Stimulated activated CD8-positive, alpha-beta memory T cell treated with anti-CD3 and anti-CD28 coated beads, Interleukin-4, amount 100 ng/mL, for 24 hours (primary cell): Measurements from ENCODE around the gene GNAS-AS1.

Experiments
- DNase-seq: peaks from one replicate; pipeline ENCODE4 v3.0.0-alpha.2; 2020; ENCODE audit warnings: low read depth

The GNAS-AS1 gene

DNA sequence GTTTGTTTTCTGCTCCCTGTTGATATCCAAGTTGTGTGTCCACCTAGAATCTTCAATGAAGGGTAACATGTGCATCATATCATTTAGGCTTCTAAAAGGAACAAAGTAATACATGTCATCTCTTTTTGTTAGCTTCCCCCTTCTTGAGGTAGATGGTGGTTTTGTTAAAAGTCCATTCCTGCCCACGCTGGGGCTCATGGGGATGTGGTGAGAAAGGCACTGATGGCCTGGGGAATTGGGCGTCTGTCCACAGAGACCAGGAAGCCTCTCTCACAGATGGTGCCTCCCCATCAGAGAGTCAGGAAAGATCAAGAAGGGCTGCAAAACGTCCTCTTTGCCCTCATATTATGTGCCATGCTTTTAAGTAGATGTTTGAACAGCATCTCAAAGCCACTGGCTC lies 34.3 kb upstream of the GNAS-AS1 start:
- DNase-seq, result no peak

DNA sequence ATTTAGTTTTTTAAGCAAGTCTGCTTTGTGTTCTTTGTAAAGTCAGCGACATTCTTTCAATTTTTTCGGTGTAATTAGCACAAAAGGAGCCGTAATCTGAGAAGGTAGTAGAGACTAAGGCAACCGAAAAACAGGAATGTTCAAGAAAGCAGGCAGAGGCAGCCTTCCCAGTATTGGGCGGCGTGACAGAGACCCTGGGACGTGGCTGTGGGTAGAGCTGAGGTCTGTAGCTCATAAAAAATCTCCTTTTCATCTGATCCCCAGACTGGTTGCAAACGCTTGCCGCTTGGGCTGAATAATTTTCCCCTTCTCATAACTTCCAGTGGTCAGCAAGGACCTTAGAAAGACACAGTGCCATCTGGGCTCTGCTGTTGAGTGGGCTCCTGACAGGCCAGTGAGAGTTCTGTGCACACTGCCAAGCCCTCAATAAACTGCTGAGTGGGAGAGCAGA lies 32.6 kb upstream of the GNAS-AS1 start:
- no peak for DNase-seq

DNA sequence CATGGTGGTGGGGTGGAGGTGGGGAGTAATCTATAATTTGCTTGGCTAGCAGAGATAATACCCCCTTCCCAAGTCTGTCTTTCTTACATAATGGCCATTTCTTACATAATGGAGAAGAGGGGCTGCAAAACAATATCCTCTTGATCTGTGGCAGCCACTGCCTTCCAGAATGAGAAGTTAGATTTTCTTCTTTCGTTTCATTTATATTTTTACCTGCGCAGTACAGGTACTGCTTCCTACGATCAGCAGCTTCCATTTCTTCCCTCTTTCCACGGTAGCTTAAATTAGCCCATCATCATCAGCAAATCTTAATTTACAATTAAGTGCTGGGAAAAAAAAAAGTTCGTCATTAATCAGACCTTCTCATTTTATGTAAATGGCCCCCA lies 32.0 kb upstream of the GNAS-AS1 start:
- DNase-seq, result no peak

DNA sequence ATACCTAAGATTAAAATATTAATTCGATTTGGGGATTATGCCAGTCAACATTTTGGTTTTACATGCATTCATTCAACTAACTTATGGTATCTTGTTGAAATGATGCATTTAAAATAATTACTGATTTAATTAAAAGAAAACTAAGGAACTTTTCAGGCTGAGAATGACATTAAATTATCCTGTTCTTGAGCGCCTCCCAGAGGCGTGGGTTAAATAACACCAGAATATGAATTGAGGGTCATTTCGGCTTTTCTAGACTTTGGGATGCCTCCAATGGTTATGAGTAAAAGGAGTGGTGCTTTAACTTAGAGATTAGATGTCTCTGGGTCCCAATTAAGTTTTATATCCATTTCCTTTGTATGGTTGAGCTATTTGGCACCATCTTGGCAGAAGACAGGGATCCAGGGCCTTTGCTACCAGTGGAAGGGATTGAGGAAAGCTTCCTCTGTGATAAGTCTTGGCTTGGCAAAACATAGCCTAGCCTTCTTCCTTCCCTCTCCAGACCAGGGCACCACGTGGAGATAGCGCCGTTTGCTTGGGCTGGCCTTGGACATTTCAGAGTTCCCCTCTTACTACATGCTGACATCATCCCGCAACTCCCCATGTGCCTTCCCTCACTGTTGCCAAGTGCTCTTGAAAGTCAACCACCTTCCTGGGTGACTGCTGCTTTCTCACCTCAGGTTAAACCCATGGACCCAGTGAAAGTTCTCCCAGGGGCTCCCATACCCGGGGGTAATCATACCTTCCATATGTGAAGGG lies 30.5 kb upstream of the GNAS-AS1 start:
- no peak for DNase-seq

DNA sequence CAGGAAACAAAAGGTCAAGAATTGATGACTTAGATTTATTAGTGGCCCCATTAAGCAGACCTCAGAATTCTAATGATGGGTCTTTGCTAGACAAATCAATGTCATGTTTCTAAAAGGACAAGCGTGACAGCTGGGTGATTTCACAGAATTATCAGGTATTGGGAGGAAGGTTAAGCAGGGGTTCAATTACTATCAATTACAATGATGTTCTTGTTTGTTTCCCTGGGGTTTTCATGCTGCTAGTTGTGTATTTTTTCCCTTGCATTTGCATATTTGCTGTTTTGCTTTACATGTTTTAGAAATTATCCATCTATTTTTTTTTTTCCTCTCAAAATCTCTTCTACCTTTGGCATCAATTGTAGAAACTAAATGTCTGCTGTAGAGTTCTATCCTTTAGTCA lies 29.7 kb upstream of the GNAS-AS1 start:
- DNase-seq, result no peak

DNA sequence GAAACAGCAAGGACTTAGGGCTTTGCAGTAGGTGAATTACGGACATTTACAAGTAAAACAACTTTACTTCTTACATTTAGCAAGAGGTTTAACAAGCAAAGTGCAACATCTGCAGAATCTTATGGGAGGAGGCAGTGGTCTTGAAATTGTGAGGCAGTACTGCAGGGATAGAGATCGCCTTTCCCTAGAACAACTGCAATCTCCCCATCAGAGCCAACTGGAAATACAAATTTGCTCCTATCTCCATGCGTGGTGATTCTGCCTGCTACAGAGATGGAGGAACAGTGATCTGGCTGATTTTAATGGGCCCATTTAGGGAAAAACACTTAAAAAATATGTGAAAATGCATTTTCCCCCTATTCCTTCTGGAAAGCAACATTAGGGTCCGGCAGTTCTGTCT lies 27.7 kb upstream of the GNAS-AS1 start:
- no peak for DNase-seq

DNA sequence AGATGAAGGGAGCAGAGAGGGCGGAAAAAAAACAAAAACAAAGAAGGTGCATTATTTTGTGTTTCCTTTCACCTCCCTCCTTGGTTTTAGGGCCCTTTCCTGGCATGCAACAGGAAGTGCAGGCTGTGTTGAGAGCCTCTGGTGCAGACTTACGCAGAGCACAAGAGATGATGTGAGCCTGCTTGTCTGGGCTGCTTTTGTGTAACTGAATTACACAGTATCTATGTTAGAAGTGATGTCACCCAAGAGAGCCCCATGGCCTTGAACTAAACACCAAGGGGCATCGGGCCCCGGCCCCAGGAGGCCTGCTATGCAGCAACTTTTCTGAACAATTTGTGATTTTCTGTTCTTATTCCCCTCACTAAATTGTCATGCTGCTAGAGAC lies 27.3 kb upstream of the GNAS-AS1 start:
- DNase-seq, result no peak

DNA sequence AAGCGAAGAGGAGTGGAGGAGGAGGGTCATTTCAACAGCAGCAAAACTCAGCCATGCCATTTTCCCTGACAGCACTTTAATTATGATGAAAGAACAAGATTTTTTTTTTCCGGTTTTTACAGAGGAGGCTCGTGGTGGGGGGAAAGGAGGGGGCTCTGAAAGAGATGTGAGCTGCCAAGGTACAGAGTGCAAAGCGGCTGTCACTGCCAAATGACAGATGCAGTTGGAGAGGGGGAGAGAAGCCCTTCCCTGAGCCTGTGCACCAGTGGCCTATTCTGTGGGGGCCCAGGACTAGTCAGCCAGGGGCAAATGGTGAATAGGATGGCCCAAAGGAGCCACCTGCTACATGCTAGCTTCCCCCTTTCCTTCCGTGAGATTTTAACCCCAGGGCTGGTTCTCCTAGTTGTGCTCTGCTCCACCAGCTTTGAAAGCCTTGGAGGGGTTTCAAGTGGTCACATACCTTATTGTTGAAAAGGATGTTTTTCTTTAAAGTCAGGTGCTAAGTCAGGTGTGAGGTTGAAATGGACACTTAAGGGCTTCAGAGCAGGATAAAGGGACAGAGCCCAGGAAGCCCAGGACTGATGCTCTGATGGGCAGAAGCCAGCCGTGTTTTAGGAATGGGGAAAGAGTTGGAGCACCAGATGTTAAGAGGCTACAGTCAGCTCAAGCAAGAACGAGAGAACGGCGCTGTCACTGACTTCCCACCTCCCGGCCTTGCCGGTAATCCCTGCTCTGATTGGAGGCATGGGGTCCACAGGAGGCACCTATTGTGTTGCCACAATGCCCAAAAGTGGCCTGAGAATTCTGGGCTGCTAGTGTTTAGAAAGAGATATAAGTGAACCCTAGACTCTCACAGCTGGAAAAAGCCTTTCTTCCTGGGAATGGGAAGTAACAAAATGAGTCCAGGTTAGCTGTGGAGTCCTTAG lies 26.6 kb upstream of the GNAS-AS1 start:
- no peak for DNase-seq

DNA sequence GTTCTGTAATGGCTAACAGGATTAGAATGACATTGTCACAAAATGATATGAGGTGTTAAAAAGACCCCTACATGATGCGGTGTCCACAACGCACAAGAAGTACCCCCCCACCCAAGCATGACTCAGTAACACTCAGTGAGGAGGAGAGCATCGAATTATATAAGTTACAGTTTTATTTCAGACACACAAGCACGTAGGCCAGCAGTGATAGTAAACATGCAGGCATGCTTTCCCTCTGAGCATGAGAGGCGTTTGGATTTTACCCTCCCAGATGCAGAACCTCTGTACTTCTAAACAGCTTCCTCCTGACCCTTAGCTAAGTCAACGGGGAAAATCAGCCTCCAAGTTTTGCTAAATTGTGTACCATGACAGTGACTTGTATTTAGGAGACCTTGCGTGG lies 25.7 kb upstream of the GNAS-AS1 start:
- no peak for DNase-seq

DNA sequence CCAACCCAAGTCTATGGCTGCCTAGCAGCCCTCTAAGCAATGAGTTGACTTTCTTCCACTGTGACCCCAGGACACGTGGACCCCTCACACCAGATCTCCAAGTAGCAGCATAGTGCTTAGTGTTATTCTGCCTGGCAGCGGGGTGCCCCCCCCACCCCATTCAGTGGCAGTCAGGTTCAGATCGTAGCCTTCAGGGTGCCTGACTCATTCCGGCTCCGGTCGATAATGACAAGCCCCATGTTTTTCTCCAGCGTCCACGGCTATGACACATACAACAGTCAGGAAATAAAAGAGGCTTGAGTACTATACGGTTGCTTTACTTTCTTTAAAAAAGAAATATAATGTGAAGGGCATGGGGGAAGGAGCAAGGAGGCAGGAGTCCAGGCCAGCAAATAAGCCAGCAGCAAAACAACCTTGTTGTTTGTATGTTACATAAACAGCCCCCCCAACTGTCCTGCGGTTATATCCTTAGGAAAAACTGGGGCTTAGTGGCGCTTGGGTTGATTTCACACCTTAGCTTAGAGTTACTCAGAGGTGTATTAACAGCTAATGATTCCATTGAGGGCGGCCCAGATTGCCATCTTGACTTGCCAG lies 24.9 kb upstream of the GNAS-AS1 start:
- no peak for DNase-seq

DNA sequence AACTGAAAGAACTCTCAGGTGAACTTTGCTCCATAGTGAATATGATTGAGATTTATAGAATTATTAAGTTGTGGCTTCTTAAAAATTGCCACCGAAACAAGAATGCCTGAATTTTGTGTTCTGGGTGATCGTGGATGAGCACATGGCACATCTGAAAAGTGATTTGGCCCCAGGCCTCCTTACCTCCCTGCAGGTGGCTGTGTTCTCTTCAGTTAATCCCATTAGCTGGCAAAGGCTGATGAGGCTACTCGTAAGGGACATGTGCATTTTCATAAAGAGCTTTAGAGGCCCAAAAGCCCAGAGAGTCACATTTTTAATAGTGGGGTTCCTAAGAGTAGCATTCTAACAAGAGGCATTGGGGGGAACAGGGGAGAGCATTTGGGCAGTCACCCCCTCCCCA lies 24.4 kb upstream of the GNAS-AS1 start:
- DNase-seq, result no peak

DNA sequence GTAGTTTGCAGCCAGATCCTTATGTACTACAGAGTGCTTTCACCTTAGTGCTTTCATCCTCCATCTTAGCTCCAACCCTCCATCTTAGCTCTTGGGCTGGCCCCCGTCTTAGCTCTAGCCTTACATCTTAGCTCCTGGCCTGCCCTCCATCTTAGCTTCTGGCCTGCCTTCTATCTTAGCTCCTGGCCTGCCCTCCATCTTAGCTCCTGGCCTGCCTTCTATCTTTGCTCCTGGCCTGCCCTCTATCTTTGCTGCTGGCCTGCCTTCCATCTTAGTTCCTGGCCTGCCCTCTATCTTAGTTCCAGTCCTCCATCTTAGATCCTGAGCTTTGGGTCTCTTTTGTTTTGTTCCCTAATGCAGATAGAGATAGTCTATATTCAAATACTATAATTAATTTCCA lies 23.8 kb upstream of the GNAS-AS1 start:
- no peak for DNase-seq

DNA sequence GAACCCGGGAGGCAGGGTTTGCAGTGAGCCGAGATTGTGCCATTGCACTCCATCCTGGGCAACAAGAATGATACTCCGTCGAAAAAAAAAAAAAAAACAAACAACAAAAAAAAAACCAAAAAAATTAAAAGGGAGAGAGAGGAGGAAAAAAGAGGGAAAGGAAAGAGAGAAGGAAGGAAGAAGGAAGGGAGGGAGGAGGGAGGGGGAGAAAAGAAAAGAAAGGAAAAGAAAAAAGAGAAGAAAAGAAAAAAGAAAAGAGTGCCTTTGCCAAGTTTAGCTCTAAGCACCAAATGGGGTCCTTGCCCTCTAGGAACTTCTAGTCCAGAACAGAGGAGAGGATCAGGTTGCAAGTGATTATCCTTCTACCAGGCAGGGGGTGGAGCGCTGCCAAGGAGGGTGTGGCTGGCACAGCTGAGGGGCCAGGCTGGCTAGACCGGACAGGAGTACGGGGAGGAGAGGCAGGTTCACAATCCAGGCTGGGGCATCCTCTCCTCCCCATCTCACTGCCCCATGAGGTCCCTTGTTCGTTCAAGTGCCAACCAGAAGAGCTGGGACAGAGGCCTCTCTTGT lies 20.9 kb upstream of the GNAS-AS1 start:
- no peak for DNase-seq

DNA sequence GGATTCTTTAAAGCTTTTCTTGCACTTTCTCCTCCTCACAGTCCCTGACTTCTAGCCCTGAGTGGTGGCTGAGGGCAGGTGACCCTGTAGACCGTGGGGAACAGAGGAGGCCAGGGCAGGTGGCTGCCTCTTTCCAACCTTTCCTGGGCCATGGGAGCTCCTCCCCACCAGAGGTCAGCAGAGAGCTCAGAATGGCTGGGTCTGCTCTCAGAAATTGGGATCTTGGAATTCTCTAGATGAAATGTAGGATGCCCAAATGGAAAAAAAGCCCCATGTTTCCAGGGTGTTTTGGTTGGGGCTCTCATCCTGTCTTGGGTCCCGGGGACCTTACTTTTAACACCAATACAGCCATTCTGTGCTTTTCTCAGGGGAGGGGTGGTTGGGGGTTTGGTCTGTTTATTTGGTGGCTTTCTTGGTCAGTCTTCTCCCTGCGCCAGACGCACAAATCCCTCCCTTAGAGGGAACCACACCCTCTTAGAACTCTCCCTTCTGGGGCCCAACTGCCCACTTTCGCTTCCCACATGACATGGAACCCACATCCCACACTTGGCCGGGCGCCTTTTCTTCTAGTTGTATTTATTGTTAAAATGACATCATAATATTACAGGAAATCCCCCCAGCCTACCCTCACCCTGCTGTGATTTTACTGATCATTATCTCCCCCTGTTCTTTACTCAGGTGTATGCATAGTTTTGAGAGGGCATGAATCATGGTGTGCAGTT lies 19.8 kb upstream of the GNAS-AS1 start:
- no peak for DNase-seq

DNA sequence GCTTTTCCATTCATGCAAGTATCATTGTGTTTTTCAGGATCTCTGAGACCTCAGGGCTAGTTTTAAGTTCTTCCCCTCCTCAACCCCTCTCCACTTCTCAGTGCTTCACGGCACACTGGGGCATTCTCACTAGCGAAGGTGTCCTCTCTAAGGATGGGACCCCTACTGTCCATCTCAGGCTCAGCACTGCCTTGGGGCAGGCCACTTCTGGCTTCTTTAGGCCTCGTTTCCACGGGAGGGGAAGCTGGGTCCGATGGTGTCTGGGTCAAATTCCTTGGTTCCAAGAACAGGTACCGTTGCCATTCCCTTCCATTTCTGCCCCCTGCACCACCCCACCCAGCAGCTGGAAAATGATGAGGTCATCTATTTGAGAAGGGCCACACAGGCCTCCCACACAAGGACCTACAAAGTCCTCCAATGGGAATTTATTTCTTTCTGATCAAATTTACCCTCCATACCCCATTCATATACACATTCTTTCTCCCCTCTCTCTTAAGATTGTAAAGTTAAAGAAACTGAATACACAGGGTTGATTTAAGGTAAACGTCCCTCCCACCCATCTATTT lies 19.0 kb upstream of the GNAS-AS1 start:
- no peak for DNase-seq

DNA sequence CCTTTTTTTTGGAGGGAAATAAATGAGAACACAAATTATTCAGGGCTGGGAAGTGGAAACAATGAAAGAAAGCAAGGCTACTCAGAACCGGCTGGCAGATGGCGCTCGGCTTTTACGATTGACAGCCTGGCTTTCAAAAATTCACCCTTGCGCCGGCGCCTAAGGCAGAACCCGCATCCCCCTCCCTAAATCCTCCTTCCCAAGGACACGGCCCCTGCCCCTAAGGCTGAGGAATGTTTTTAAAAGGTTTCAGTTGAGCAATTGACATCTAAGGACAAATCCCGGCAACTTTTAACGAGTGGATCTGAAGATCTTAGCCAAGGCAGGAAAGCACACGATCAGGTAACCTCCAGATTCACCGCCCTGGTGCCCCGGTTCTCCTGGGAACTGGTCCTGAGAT lies 18.1 kb upstream of the GNAS-AS1 start:
- no peak for DNase-seq

DNA sequence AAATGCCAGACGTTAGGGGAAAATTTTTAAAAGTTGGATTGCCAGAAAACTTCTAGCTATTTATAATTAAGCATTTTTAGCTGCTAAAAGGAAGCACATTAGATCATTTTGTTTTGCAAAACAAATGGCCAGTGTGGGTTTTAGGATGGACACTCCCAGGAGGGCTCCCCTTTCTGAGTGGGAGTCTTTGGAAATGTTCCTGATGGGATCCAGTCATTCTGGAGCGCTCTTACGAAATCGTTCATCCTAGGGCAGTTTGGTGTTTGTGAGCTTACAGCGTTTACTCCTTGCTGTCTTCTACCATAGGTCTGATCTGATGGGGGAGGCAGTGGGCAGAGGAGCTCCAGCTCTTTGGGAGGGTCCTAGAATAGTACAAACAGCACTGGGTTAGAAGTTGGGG lies 16.5 kb upstream of the GNAS-AS1 start:
- DNase-seq, result no peak

DNA sequence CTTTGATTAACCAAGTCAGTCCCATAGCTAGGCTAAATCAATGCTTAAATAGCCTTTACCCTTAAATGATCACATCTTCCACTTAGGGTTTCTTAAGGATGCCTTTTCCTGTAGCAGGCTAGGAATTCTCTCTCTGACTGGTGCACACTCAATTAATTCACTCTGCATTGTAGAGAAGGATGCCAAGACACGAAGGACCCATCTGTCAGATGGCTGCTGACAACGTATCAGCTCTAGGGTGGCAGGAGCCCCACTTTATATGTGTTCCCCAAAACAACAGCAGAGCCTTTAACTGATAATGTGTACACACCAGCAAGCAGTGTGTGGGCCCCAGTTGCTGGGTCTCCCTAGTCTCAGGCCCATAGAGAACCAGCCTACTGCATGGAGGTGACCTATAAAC lies 15.1 kb upstream of the GNAS-AS1 start:
- DNase-seq, result no peak

DNA sequence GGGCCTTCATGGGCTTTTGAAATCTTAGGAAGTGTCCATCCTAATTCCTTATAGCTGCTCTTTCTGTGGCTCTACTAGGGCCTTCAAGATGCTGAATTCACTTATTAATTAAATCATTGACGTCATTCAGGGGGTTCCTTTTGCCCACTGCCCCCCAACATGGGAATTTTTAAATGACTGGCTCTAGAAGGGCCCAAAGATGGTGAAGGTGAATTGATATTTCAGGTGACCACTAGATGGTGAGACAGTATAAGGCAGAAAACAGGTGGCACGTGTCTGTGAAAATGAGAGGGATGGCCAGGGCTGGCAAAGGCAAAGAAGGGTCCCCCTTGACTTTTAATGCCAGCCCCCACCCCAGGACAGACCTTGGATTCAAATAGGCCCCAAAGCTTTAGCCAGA lies 13.6 kb upstream of the GNAS-AS1 start:
- DNase-seq, result no peak

DNA sequence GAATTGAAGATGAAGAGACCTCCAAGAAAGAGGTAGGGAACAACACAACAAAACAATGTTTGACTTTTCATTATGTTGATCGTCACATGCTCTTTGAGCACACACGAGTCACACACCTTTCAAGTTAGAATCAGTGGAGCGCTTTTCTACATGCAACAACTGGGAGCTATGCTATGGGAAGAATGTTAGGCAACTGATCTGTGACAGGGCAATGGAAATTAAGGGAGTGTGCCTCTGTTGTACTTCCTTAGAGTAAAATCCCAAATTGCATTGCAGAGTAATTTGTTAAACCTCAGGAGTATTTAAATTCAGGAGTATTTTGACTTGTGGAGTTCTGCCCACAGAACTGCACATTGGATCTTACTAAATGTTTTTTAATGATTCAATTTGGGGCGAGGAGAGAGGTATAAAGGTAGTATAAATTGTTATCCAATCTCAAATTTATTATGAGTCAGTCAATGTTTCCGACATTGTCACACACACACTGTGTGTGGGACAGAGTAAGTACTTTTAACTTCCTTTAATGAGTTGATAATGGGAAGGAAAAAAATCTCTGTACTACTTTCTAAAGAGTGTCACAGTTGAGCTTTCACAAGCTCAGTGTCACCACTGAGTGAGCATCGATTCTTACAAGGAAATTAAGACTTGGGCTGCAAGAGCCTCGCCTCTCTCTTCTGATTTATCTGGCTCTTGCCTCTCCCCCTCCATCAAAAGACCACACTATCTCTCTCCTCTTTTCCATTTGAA lies 12.5 kb upstream of the GNAS-AS1 start:
- DNase-seq, result no peak
